Esophagus muscularis mucosa (tissue), 4 donors: ENCODE data around the gene PLXNB1. TPM values are rescaled to one million over a fixed set of nuclear protein-coding genes. Genes with fewer than 3 reads are reported as not detected.

Experiments used
- DNase-seq: peaks from one replicate; pipeline ENCODE4 v3.0.0-alpha.2; 2017; ENCODE audit errors: extremely low spot score
- H3K27ac ChIP-seq, 4 donors: fragments of 200-600 bp; sonication (generic); replicated peaks in 1 of 4; 1 replicate in 3 of 4; 2 replicates in 1 of 4; pipeline ENCODE4 v1.5.1; 2016 to 2019; ENCODE audit warnings: mild to moderate bottlenecking in 1 of 4
- H3K27me3 ChIP-seq, 4 donors: fragments of 200-600 bp; sonication (generic); one replicate each; pipeline versions ENCODE4 v1.5.1 to v1.6.0; 2016 to 2019
- H3K36me3 ChIP-seq, 4 donors: fragments of 200-600 bp; sonication (generic); one replicate each; pipeline ENCODE4 v1.5.1; 2016 to 2019
- H3K4me1 ChIP-seq, 4 donors: fragments of 200-600 bp; sonication (generic); one replicate each; pipeline ENCODE4 v1.5.1; 2016 to 2019
- H3K4me3 ChIP-seq, 4 donors: fragments of 200-600 bp; sonication (generic); 1 replicate in 2 of 4; 2 replicates in 2 of 4; pipeline ENCODE4 v1.5.1; 2016 to 2019; ENCODE audit warnings: mild to moderate bottlenecking in 4 of 4, moderate library complexity in 1 of 4
- H3K9me3 ChIP-seq, 4 donors: fragments of 200-600 bp; sonication (generic); 1 replicate in 3 of 4; 2 replicates in 1 of 4; pipeline ENCODE4 v1.5.1; 2016 to 2019
- EP300 ChIP-seq: sonication (generic); formaldehyde crosslinking; IDR thresholded peaks from one replicate; pipeline ENCODE4 v1.6.1; 2017; ENCODE audit warnings: antibody characterized with exemption
- POLR2A ChIP-seq: fragments of 450-650 bp; IDR thresholded peaks from one replicate; pipeline ENCODE4 v1.6.1; 2017; ENCODE audit warnings: antibody characterized with exemption, moderate library complexity, mild to moderate bottlenecking, low read depth
- POLR2AphosphoS5 ChIP-seq, 2 donors: sonication (generic); formaldehyde crosslinking; IDR thresholded peaks; one replicate each; pipeline ENCODE4 v1.6.1; 2017; ENCODE audit warnings: antibody characterized with exemption in 2 of 2
- WGBS: methylation state at CpG from one replicate; pipeline ENCODE4 v1.1.5; 2018; 5-methylcytosine and 5-hydroxymethylcytosine counted together
- intact Hi-C: fragments of 100-400 bp; cut with DNase I; formaldehyde crosslinking; loops from one replicate; pipeline ENCODE4 v1.15.1; 2023
- total RNA-seq, 4 donors: library from RNA; depleted of rRNA; stranded (reverse); fragments of >200 nt; gene quantifications; one replicate each; pipeline versions ENCODE4 v1.1.0 to v1.2.1, GENCODE V29; 2016
- TF ChIP-seq, protein P1 (sequence below), 3 experiments: fragments of 200-600 bp in 2 of 3; fragments of 450-650 bp in 1 of 3; sonication (generic) in 2 of 3; IDR thresholded peaks; one replicate each; pipeline ENCODE4 v1.5.1; 2017 to 2019; ENCODE audit warnings: antibody characterized with exemption in 3 of 3, mild to moderate bottlenecking in 2 of 3, moderate library complexity in 1 of 3

The PLXNB1 gene
- total RNA-seq, 4 donors from 2014 or later, result 120 to 200 (median 152) TPM

DNA sequence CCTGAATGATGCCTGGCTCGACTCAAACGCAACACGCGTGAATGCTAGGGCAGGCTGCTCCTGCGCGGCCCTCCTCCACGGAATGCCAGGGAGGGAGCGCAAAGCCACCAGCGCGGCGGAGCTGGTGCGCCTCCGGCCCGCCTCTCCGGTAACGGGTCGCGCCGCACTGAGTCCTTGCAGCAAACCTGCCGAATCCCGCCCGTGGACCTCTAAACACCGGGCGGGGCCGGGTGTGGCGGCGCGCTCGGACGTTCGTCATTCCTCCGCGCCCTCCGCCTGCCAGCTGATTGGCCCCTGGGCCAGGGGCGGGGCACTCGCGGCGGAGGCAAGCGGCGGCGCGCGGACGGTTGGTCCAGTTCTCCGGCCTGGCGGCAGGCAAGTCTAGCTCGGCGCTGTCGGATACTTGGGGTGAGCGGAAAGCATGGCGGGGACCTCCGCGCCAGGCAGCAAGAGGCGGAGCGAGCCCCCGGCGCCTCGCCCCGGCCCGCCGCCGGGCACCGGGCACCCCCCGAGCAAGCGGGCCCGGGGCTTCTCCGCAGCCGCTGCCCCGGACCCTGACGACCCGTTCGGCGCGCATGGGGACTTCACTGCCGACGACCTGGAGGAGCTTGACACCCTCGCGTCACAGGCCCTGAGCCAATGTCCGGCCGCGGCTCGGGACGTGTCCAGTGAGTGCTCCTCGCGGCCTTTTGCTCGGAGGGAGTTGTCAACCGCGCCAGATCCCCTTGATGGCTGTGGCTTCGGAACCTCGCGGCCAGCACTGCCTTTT lies 16.7 kb upstream of the PLXNB1 start, which contains the start of gene ATRIP:
ATRIP (plus strand) TSS at position 313 of the 769 bp plus-strand sequence; CDS start at position 422, 109 bp downstream.
- 0% methylated on average over 18 of the region's 91 CpGs for WGBS
- H3K4me3 ChIP-seq, result peak within 1 kb of the TSS; percentile 76 to 91 (median 86)
- intact Hi-C loops, result loop anchor here (10.0 kb wide), 1 partner anchor 58 kb away; the partner anchor contains the start of gene SHISA5
- H3K4me1 ChIP-seq, result peaks cover 21 to 40% (median 33%) of the 10 kb centered on the region in 4 donors
- DNase-seq, result no peak
- H3K27me3 ChIP-seq, result no peaks in the 10 kb centered on the region
- peak within 1 kb of the TSS; percentile 88 to 98 (median 94) for H3K27ac ChIP-seq
- H3K36me3 ChIP-seq, result peaks cover 14 to 39% (median 35%) of the 10 kb centered on the region in 4 donors
- no peaks in the 10 kb centered on the region for H3K9me3 ChIP-seq
- TF ChIP-seq, protein P1, sequence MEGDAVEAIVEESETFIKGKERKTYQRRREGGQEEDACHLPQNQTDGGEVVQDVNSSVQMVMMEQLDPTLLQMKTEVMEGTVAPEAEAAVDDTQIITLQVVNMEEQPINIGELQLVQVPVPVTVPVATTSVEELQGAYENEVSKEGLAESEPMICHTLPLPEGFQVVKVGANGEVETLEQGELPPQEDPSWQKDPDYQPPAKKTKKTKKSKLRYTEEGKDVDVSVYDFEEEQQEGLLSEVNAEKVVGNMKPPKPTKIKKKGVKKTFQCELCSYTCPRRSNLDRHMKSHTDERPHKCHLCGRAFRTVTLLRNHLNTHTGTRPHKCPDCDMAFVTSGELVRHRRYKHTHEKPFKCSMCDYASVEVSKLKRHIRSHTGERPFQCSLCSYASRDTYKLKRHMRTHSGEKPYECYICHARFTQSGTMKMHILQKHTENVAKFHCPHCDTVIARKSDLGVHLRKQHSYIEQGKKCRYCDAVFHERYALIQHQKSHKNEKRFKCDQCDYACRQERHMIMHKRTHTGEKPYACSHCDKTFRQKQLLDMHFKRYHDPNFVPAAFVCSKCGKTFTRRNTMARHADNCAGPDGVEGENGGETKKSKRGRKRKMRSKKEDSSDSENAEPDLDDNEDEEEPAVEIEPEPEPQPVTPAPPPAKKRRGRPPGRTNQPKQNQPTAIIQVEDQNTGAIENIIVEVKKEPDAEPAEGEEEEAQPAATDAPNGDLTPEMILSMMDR (IDR thresholded peaks at IDR 0.05), result peak in 1 of 3 experiments; percentile 10
- TF ChIP-seq EP300, result no peak
- TF ChIP-seq POLR2AphosphoS5 (IDR thresholded peaks at IDR 0.05), result peak; percentile 98
- TF ChIP-seq POLR2A, result peak; percentile 76

DNA sequence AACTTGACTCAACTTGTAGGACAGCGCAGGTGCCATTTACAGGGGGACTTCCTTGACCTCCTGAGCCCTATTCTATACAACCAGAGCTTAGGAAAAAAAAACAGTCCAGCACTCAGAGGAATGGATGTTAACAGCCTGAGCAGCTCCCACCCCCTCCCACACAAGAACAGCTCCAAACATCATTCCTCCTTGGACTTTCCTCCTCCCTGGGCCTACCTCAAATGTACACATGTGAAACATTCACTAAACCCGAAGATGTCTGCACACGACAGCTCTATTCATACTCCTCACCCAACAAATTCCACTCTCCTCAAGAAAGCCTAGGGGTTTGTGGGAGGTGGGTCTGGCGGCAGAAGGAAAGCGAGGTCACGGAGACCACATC lies 16.1 kb upstream of the PLXNB1 start:
- DNase-seq, result no peak
- H3K9me3 ChIP-seq, result no peaks in the 10 kb centered on the region
- peaks cover 27 to 46% (median 39%) of the 10 kb centered on the region in 4 donors for H3K4me1 ChIP-seq
- peak overlapping the region; percentile 88 to 98 (median 94) for H3K27ac ChIP-seq
- 18% methylated on average over 6 of the region's 6 CpGs for WGBS
- intact Hi-C loops, result loop anchor here (10.0 kb wide), 1 partner anchor 59 kb away; the partner anchor contains the start of gene SHISA5
- TF ChIP-seq, protein P1 (IDR thresholded peaks at IDR 0.05), result no peak
- TF ChIP-seq POLR2AphosphoS5 (IDR thresholded peaks at IDR 0.05) (no peak), EP300 (no peak), POLR2A (no peak)
- peak overlapping the region; percentile 76 to 91 (median 86) for H3K4me3 ChIP-seq
- no peaks in the 10 kb centered on the region for H3K27me3 ChIP-seq
- H3K36me3 ChIP-seq, result peaks cover 15 to 39% (median 32%) of the 10 kb centered on the region in 4 donors

DNA sequence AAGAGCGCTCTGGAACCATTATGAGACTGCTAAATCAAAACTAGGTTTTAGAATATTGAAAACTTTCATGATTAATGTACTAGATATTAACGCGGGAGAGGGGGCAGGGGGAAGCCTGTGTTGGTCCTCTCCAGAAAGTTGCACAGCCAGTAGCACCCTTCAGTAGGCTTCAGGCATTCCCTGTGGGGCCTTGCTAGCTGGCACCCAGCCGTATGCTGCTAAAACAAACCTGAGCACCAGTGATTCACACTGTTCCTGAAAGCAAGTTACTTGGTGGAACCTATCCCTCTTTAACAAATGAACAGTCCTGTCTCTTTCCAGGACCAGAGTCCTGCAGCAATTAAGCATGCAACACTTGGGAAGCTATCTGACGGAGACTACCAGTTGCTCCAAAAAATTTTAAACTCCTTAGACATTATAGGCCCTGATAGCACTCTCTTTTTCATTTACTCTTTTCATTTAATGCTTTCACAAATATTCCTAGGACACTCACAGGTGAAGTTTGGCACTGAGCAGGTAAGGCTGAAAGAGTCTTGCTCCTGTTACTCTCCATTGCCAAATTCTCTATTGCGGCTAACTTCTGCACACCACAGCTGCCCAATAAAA lies 15.5 kb upstream of the PLXNB1 start:
- DNase-seq, result no peak
- Histone ChIP-seq H3K9me3 (no peaks in the 10 kb centered on the region), H3K4me1 (peaks cover 29 to 50% (median 43%) of the 10 kb centered on the region in 4 donors), H3K27ac (peak overlapping the region; percentile 88 to 98 (median 94)), H3K27me3 (no peaks in the 10 kb centered on the region), H3K4me3 (peak overlapping the region in 1 of 4 donors; percentile 80), H3K36me3 (peaks cover 15 to 36% (median 26%) of the 10 kb centered on the region in 4 donors)
- 76% methylated on average over 6 of the region's 6 CpGs for WGBS
- TF ChIP-seq, protein P1 (IDR thresholded peaks at IDR 0.05), result no peak
- no peak for TF ChIP-seq EP300
- TF ChIP-seq POLR2A, result no peak
- no peak for TF ChIP-seq POLR2AphosphoS5 (IDR thresholded peaks at IDR 0.05)
- intact Hi-C loops, result loop anchor here (10.0 kb wide), 1 partner anchor 59 kb away; the partner anchor contains the start of gene SHISA5

DNA sequence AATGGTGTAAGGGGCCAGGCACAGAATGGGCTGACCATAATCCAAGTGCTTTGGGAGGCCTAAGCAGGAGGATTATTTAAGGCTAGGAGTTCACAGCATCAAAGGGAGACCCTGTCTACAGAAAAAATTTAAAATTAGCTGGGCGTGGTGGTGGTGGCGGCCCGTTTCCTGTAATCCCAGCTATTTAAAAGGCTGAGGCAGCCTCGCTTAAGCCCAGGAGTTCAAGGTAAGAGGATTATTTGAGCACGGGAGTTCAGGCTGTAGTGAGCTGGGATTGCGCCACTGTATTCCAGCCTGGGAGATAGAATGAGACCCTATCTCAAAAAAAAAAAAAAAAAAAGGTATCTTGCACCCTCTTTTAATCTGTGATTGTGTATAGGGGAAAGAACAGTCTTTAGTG lies 12.1 kb upstream of the PLXNB1 start:
- Histone ChIP-seq H3K4me1 (peaks cover 31 to 44% (median 40%) of the 10 kb centered on the region in 4 donors), H3K36me3 (peaks cover 15 to 36% (median 24%) of the 10 kb centered on the region in 4 donors), H3K9me3 (no peaks in the 10 kb centered on the region), H3K27ac (no peak overlapping the region), H3K27me3 (no peaks in the 10 kb centered on the region), H3K4me3 (no peak overlapping the region)
- 73% methylated on average over 6 of the region's 6 CpGs for WGBS
- intact Hi-C loops, result loop anchor here (10.0 kb wide), 1 partner anchor 63 kb away; the partner anchor contains the start of gene SHISA5
- no peak for TF ChIP-seq EP300
- TF ChIP-seq, protein P1 (IDR thresholded peaks at IDR 0.05), result no peak
- no peak for TF ChIP-seq POLR2A
- TF ChIP-seq POLR2AphosphoS5 (IDR thresholded peaks at IDR 0.05), result no peak
- no peak for DNase-seq
